Measurements from ENCODE around the gene CTNNAL1. TPM values are rescaled to one million over a fixed set of nuclear protein-coding genes. Genes with fewer than 3 reads are reported as not detected.
"Not testable (repeated sequence)": the region's sequence is repeated elsewhere in the genome, so short reads cannot be mapped to it uniquely, and the experiment has no call there.

CTNNAL1 gene
- total RNA-seq, 6 experiments from 2014 or later: 12.0 to 26.4 (median 20.3) TPM

DNA sequence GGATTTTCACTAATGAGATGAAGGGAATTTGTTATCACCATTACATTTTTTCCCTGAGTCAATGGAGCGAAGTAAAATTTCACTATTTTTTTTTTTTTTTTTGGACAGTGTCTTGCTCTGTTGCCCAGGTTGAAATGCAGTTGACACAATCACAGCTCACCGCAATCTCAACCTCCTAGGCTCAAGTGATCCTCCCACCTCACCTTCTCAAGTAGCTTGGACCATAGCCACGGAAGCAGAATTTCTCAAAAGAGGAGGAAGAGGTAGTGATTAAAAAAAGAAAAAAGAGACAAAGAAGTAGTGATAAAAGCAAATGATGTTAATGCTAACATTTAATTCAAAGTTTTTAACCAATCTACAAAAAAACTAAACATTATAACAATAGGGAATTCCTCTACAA, 109.1 kb downstream of the CTNNAL1 start:
- no peak for TF ChIP-seq POLR2A (IDR thresholded peaks at IDR 0.05)
- TF ChIP-seq, protein P1, sequence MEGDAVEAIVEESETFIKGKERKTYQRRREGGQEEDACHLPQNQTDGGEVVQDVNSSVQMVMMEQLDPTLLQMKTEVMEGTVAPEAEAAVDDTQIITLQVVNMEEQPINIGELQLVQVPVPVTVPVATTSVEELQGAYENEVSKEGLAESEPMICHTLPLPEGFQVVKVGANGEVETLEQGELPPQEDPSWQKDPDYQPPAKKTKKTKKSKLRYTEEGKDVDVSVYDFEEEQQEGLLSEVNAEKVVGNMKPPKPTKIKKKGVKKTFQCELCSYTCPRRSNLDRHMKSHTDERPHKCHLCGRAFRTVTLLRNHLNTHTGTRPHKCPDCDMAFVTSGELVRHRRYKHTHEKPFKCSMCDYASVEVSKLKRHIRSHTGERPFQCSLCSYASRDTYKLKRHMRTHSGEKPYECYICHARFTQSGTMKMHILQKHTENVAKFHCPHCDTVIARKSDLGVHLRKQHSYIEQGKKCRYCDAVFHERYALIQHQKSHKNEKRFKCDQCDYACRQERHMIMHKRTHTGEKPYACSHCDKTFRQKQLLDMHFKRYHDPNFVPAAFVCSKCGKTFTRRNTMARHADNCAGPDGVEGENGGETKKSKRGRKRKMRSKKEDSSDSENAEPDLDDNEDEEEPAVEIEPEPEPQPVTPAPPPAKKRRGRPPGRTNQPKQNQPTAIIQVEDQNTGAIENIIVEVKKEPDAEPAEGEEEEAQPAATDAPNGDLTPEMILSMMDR (IDR thresholded peaks at IDR 0.05): no peak

GRCh38 chr9:108903420-108904103, 109.7 kb downstream of the CTNNAL1 start:
- Histone ChIP-seq H3K4me3 (no peak overlapping the region), H3K36me3 (peaks cover 0 to 39% (median 4%) of the 10 kb centered on the region in 4 donors), H3K27ac (no peak overlapping the region), H3K27me3 (no peaks in the 10 kb centered on the region), H3K9me3 (no peaks in the 10 kb centered on the region), H3K4me1 (peaks cover 0 to 3% (median 0%) of the 10 kb centered on the region in 4 donors)
- intact Hi-C loops (cut with DNase I): no loop called here
- TF ChIP-seq POLR2A (IDR thresholded peaks at IDR 0.05): no peak
- TF ChIP-seq, protein P1 (IDR thresholded peaks at IDR 0.05): no peak
- ATAC-seq (peak in 1 of 4 donors; percentile 34), DNase-seq (no peak)
- 69% methylated on average over 2 of the region's 2 CpGs for WGBS (ENCODE audit: insufficient coverage, low coverage, low lambda C conversion rate, missing lambda C conversion rate)

More for the DNA sequence above, 109.1 kb downstream of the CTNNAL1 start:
- H3K27ac ChIP-seq: no peak overlapping the region
- no peak for DNase-seq
- H3K36me3 ChIP-seq: peaks cover 0 to 43% (median 5%) of the 10 kb centered on the region in 4 donors
- 83% methylated on average over 3 of the region's 3 CpGs for WGBS (ENCODE audit: insufficient coverage, low coverage, low lambda C conversion rate, missing lambda C conversion rate)
- H3K27me3 ChIP-seq: no peaks in the 10 kb centered on the region
- peaks cover 0 to 3% (median 0%) of the 10 kb centered on the region in 4 donors for H3K4me1 ChIP-seq
- H3K9me3 ChIP-seq: no peaks in the 10 kb centered on the region
- intact Hi-C loops (cut with DNase I): no loop called here
- no peak for ATAC-seq
- no peak overlapping the region for H3K4me3 ChIP-seq

- intact Hi-C loops (cut with DNase I): no loop called here
- H3K27ac ChIP-seq: no peak overlapping the region
- H3K36me3 ChIP-seq: peaks cover 0 to 35% (median 3%) of the 10 kb centered on the region in 4 donors
- H3K9me3 ChIP-seq: no peaks in the 10 kb centered on the region
- TF ChIP-seq, protein P1 (IDR thresholded peaks at IDR 0.05): no peak
- TF ChIP-seq POLR2A (IDR thresholded peaks at IDR 0.05): no peak
- ATAC-seq (no peak), DNase-seq (no peak)
- peaks cover 0 to 18% (median 1%) of the 10 kb centered on the region in 4 donors for H3K4me1 ChIP-seq
- H3K27me3 ChIP-seq: no peaks in the 10 kb centered on the region
- no peak overlapping the region for H3K4me3 ChIP-seq
- WGBS (ENCODE audit: insufficient coverage, low coverage, low lambda C conversion rate, missing lambda C conversion rate): 90% methylated on average over 3 of the region's 5 CpGs
Observed at GRCh38 chr9:108900176-108900575, 113.1 kb downstream of the CTNNAL1 start.

DNA sequence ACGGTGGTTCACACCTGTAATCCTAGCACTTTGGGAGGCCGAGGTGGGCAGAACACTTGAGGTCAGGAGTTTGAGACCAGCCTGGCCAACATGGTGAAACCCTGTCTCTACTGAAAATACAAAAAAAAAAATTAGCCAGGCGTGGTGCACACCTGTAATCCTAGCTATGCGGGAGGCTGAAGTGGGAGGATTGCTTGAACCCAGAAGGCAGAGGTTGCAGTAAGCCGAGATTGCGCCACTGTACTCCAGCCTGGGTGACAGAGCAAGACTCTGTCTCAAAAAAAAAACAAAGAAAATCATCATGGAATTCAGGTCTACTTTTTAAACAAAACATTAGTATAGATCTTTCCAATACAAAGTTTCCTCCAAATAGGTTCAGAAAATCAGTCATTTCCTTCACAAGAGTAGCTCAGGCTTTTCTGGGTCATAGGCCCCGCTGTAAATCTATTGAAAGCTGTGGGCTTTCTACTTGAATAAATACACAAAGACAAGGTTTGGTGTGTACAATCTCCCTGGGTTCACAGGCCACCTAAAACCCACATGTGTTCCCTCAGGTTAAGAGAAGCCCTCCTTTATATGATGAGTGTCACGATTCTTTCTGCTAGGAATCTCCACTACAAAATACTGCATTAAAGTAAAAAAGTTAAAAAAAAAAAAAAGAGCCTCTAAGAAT, 114.1 kb downstream of the CTNNAL1 start:
- 76% methylated on average over 8 of the region's 8 CpGs for WGBS (ENCODE audit: insufficient coverage, low coverage, low lambda C conversion rate, missing lambda C conversion rate)
- ATAC-seq; intact Hi-C loops (cut with DNase I); DNase-seq; H3K9me3 ChIP-seq; H3K4me3 ChIP-seq; H3K27ac ChIP-seq; H3K27me3 ChIP-seq: not testable (repeated sequence)
- peaks cover 0 to 27% (median 5%) of the 10 kb centered on the region in 4 donors for H3K4me1 ChIP-seq
- H3K36me3 ChIP-seq: peaks cover 0 to 35% (median 3%) of the 10 kb centered on the region in 4 donors

Measured in right lobe of liver (tissue), 6 donors.